Thyroid gland (tissue), 4 donors: ENCODE data around the gene TYMS. TPM values are rescaled to one million over a fixed set of nuclear protein-coding genes. Genes with fewer than 3 reads are reported as not detected.

Experiments
- DNase-seq, 2 donors: peaks; one replicate each; pipeline ENCODE4 v3.0.0-alpha.2; 2019
- H3K27ac ChIP-seq, 3 donors: fragments of 200-600 bp; sonication (generic); 1 replicate in 2 of 3; 2 replicates in 1 of 3; pipeline ENCODE4 v1.5.1; 2016 to 2019; ENCODE audit warnings: mild to moderate bottlenecking in 1 of 3, moderate library complexity in 1 of 3
- H3K27me3 ChIP-seq: fragments of 200-600 bp; sonication (generic); one replicate; pipeline ENCODE4 v1.5.1; 2019
- H3K36me3 ChIP-seq, 2 donors: fragments of 200-600 bp; sonication (generic); one replicate each; pipeline ENCODE4 v1.5.1; 2016 to 2019
- H3K4me1 ChIP-seq, 2 donors: fragments of 200-600 bp; sonication (generic); one replicate each; pipeline ENCODE4 v1.5.1; 2017 to 2019
- H3K4me3 ChIP-seq, 3 donors: fragments of 200-600 bp; sonication (generic); replicated peaks in 1 of 3; 1 replicate in 2 of 3; 2 replicates in 1 of 3; pipeline ENCODE4 v1.5.1; 2016; ENCODE audit warnings: mild to moderate bottlenecking in 1 of 3
- H3K9me3 ChIP-seq: fragments of 200-600 bp; sonication (generic); one replicate; pipeline ENCODE4 v1.5.1; 2017
- POLR2A ChIP-seq, 2 donors: fragments of 450-650 bp; IDR thresholded peaks; one replicate each; pipeline ENCODE4 v1.6.1; 2017; ENCODE audit warnings: antibody characterized with exemption in 2 of 2, mild to moderate bottlenecking in 2 of 2, moderate library complexity in 1 of 2
- WGBS, 2 donors: methylation state at CpG; one replicate each; pipeline ENCODE4 v1.1.5; 2017; 5-methylcytosine and 5-hydroxymethylcytosine counted together
- intact Hi-C: fragments of 100-400 bp; cut with DNase I; formaldehyde crosslinking; loops from one replicate; pipeline ENCODE4 v1.15.1; 2023
- total RNA-seq, 4 donors: library from RNA; depleted of rRNA; stranded (reverse); fragments of >200 nt; gene quantifications; one replicate each; pipeline ENCODE4 v1.2.3, GENCODE V29; 2016
- TF ChIP-seq, protein P1 (sequence below), 6 experiments: fragments of 200-600 bp in 3 of 6; fragments of 450-650 bp in 3 of 6; sonication (generic) in 3 of 6; IDR thresholded peaks; one replicate each; pipeline ENCODE4 v1.5.1; 2016 to 2019; ENCODE audit warnings: antibody characterized with exemption in 6 of 6, mild to moderate bottlenecking in 2 of 6, inconsistent platforms in 1 of 6, moderate library complexity in 1 of 6

Gene TYMS
- total RNA-seq, 4 donors from 2014 or later = 0.67 to 2.1 (median 1.8) TPM; not detected in 1

DNA sequence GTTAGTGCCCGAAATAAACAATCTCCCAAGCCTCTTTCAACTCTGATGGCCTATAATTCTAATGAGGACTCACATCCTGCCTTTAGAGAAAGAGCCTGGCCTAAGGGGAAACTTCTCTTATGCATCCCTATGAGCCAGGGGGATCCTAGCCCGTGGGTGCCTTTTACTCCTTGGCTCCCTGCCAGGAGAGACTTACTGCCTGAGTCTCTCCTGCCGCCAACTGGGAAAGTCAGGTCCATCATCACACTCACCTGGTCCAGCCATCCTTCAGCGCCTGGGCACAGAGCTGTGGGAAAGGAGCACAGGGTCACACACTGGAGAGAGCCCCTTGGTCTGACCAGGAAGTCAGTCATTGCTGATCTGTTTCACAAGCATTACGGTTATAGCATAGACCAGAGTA is 30.9 kb downstream of the TYMS start:
- peak in 1 of 2 donors; percentile 14 for DNase-seq
- WGBS, 2 donors = 75 to 84% methylated on average over 4 to 5 of the region's 5 CpGs
- Histone ChIP-seq H3K27me3 (no peaks in the 10 kb centered on the region), H3K9me3 (no peaks in the 10 kb centered on the region), H3K27ac (no peak overlapping the region), H3K4me3 (no peak overlapping the region), H3K36me3 (peaks cover 4 to 11% of the 10 kb centered on the region in 2 donors), H3K4me1 (no peaks in the 10 kb centered on the region)
- intact Hi-C loops = no loop called here
- no peak for TF ChIP-seq POLR2A (IDR thresholded peaks at IDR 0.05)
- TF ChIP-seq, protein P1, sequence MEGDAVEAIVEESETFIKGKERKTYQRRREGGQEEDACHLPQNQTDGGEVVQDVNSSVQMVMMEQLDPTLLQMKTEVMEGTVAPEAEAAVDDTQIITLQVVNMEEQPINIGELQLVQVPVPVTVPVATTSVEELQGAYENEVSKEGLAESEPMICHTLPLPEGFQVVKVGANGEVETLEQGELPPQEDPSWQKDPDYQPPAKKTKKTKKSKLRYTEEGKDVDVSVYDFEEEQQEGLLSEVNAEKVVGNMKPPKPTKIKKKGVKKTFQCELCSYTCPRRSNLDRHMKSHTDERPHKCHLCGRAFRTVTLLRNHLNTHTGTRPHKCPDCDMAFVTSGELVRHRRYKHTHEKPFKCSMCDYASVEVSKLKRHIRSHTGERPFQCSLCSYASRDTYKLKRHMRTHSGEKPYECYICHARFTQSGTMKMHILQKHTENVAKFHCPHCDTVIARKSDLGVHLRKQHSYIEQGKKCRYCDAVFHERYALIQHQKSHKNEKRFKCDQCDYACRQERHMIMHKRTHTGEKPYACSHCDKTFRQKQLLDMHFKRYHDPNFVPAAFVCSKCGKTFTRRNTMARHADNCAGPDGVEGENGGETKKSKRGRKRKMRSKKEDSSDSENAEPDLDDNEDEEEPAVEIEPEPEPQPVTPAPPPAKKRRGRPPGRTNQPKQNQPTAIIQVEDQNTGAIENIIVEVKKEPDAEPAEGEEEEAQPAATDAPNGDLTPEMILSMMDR (IDR thresholded peaks at IDR 0.05) = no peak

DNA sequence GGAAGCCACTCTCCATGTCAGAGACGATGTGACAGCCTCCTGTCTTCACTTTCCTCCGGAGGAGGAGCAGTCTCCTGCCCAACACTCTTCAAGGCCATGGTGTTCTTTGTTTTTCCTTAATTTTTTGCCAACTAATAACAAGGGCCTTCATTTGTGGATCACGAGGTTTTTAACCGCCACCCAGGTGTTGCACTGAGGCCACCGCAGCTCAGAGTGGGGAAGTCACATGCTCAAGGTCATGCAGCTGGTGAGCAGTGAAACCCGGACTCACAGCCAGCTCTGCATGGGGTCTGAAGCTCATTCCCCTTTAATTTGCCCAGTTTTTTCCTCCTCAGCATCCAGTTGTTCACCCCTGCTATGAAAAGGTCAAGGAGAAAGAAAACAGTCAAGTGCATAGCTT is 35.4 kb downstream of the TYMS start:
- 80 to 88% methylated on average over 6 of the region's 6 CpGs for WGBS, 2 donors
- Histone ChIP-seq H3K27ac (no peak overlapping the region), H3K9me3 (no peaks in the 10 kb centered on the region), H3K4me1 (no peaks in the 10 kb centered on the region), H3K27me3 (no peaks in the 10 kb centered on the region), H3K4me3 (no peak overlapping the region), H3K36me3 (peaks cover 11% of the 10 kb centered on the region in 2 donors)
- DNase-seq = no peak
- intact Hi-C loops = no loop called here
- no peak for TF ChIP-seq POLR2A (IDR thresholded peaks at IDR 0.05)
- TF ChIP-seq, protein P1 (IDR thresholded peaks at IDR 0.05) = no peak

DNA sequence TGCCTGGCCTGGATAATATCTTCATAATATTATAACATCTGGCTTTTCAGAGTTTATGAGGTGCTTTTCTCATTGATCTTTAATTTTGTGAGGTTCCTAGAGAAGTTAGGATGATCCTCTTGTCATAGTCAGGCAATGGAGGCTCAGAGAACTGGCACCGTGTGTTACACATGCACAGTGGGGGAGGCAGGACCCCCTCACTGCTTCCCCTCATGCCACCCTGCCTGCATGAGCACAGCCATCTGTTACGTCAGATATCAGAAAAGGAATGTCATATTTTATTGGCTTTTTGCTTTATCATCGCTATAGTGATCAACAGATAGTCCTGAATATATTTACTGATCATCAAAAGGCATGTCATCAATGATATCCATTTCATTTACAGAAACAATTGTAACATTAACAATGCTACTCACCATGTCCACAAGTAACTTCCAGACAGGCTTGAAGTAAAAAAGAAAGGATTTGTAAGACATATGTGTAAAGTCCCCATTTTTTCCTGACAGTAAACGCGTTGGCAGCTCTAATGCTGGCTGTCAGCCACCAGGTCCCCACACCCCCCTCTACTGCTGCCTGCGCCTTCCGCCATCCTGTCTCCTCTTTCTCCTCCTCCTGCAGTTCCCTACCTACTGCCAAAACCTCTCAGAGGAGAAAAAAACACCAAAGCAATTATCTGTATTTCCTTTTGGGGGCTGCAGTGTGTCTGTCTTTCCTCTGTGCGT is 36.2 kb downstream of the TYMS start:
- Histone ChIP-seq H3K4me3 (no peak overlapping the region), H3K9me3 (no peaks in the 10 kb centered on the region), H3K27ac (no peak overlapping the region), H3K4me1 (no peaks in the 10 kb centered on the region), H3K27me3 (no peaks in the 10 kb centered on the region), H3K36me3 (peaks cover 11% of the 10 kb centered on the region in 2 donors)
- no peak for DNase-seq
- intact Hi-C loops = no loop called here
- TF ChIP-seq, protein P1 (IDR thresholded peaks at IDR 0.05) = no peak
- TF ChIP-seq POLR2A (IDR thresholded peaks at IDR 0.05) = no peak
- 75 to 79% methylated on average over 8 of the region's 8 CpGs for WGBS, 2 donors

DNA sequence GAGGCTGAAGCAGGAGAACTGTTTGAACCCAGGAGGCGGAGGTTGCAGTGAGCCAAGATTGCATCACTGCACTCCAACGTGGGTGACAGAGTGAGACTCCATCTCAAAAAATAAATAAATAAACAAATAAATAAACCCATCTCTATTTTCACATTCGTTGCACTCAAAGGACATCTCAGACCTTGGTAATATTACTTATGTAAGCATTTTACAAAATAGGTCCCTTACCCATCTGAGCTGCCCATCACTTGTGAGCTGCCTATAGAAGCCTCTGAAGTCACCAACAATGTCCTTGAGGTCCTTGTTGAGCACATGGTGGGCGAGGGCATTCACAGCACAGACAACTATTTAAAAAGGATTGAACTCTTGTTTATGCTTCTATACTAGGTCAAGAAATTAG is 39.6 kb downstream of the TYMS start:
- DNase-seq = no peak
- Histone ChIP-seq H3K27me3 (no peaks in the 10 kb centered on the region), H3K27ac (peak overlapping the region in 1 of 3 donors; percentile 62), H3K4me3 (no peak overlapping the region), H3K9me3 (no peaks in the 10 kb centered on the region), H3K36me3 (peaks cover under 1 to 11% of the 10 kb centered on the region in 2 donors), H3K4me1 (no peaks in the 10 kb centered on the region)
- TF ChIP-seq, protein P1 (IDR thresholded peaks at IDR 0.05) = no peak
- TF ChIP-seq POLR2A (IDR thresholded peaks at IDR 0.05) = no peak
- WGBS, 2 donors = 98% methylated on average over 4 of the region's 4 CpGs
- intact Hi-C loops = no loop called here

DNA sequence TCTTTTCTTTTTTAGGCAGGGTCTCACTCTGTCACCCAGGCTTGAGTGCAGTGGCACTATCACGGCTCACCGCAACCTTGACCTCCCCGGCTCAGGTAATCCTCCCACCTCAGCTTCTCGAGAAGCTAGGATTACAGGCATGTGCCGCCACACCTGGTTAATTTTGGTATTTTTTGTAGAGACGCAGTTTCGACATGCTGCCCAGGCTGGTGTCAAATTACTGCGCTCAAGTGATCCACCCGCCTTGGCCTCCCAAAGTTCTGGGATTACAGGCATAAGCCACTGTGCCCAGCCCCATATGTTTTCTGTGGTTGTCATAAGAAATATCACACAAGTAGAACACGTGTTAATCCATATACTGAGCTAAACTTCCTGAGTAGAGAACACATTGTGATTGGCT is 40.3 kb downstream of the TYMS start:
- intact Hi-C loops = no loop called here
- peak overlapping the region; percentile 2 to 69 (median 23) for H3K27ac ChIP-seq
- peaks cover 0 to 9% of the 10 kb centered on the region in 2 donors for H3K36me3 ChIP-seq
- H3K4me3 ChIP-seq = no peak overlapping the region
- TF ChIP-seq, protein P1 (IDR thresholded peaks at IDR 0.05) = peak in 2 of 6 experiments; percentile 8 to 37
- peak in 1 of 2 donors; percentile 42 for TF ChIP-seq POLR2A (IDR thresholded peaks at IDR 0.05)
- no peaks in the 10 kb centered on the region for H3K4me1 ChIP-seq
- no peaks in the 10 kb centered on the region for H3K27me3 ChIP-seq
- H3K9me3 ChIP-seq = no peaks in the 10 kb centered on the region
- DNase-seq = peak; percentile 75 to 82
- 40 to 45% methylated on average over 10 of the region's 10 CpGs for WGBS, 2 donors
